SK-N-MC (cell line): ENCODE data around the gene PPARGC1A.

Experiments used
- EZH2 ChIP-seq: fragments of 200-600 bp; sonication (generic); IDR thresholded peaks from one replicate; pipeline ENCODE4 v1.6.1; 2017; ENCODE audit warnings: antibody characterized with exemption
- FOXP2 ChIP-seq: optimal IDR thresholded peaks from 2 replicates; pipeline ENCODE3; 2011; ENCODE audit warnings: mild to moderate bottlenecking, moderate library complexity; ENCODE audit not compliant: insufficient read depth; ENCODE audit errors: extremely low read length, control extremely low read depth
- POLR2AphosphoS5 ChIP-seq: IDR thresholded peaks from 2 replicates; pipeline ENCODE4 v1.6.1; 2012; ENCODE audit warnings: mild to moderate bottlenecking, low read depth, low read length, borderline replicate concordance

GRCh38 chr4:23881674-23882337, 8.0 kb downstream of the PPARGC1A start:
- no peak for TF ChIP-seq POLR2AphosphoS5
- no peak for TF ChIP-seq FOXP2
- TF ChIP-seq EZH2 = no peak
